SK-N-SH treated with all-trans-retinoic acid at 6 μM for 48 hours (cell line): ENCODE measurements around the gene TADA2B.
A peak's percentile ranks its signal among the peaks of the same experiment; 100 is the strongest.

ENCODE experiments used
- ATAC-seq: fragments of 200-7000 bp; cut with Tn5 transposase; 3 replicates; pipeline ENCODE4 v1.9.1; 2020; ENCODE audit warnings: mild to moderate bottlenecking, moderate library complexity
- ARNTL ChIP-seq: fragments of 450-650 bp; formaldehyde crosslinking; IDR thresholded peaks from 2 replicates; pipeline ENCODE4 v1.5.0; 2020; ENCODE audit warnings: low read depth, mild to moderate bottlenecking, moderate library complexity, borderline replicate concordance
- BACH2 ChIP-seq: fragments of 250-450 bp; sonication (Bioruptor Pico); IDR thresholded peaks from 2 replicates; pipeline ENCODE4 v1.9.0; 2021; ENCODE audit warnings: mild to moderate bottlenecking, borderline replicate concordance
- CSDC2 ChIP-seq: fragments of 250-450 bp; sonication (Bioruptor Pico); IDR thresholded peaks from 2 replicates; pipeline ENCODE4 v1.5.0; 2020; ENCODE audit warnings: mild to moderate bottlenecking, moderate library complexity
- ESRRG ChIP-seq: fragments of 250-450 bp; sonication (Bioruptor Pico); IDR thresholded peaks from 2 replicates; pipeline ENCODE4 v1.6.1; 2021; ENCODE audit warnings: mild to moderate bottlenecking
- GLIS3 ChIP-seq: fragments of 250-450 bp; sonication (Bioruptor Pico); IDR thresholded peaks from 2 replicates; pipeline ENCODE4 v1.5.0; 2020; ENCODE audit warnings: mild to moderate bottlenecking, moderate library complexity
- OSR1 ChIP-seq: fragments of 250-450 bp; sonication (Bioruptor Pico); IDR thresholded peaks from 2 replicates; pipeline ENCODE4 v1.8.0; 2022; ENCODE audit warnings: moderate library complexity, mild to moderate bottlenecking, inconsistent platforms
- PPARA ChIP-seq: fragments of 250-450 bp; sonication (Bioruptor Pico); IDR thresholded peaks from 2 replicates; pipeline ENCODE4 v1.5.0; 2020; ENCODE audit warnings: mild to moderate bottlenecking, borderline replicate concordance
- RARB ChIP-seq: fragments of 250-450 bp; sonication (Bioruptor Pico); IDR thresholded peaks from 2 replicates; pipeline ENCODE4 v1.8.0; 2021; ENCODE audit warnings: mild to moderate bottlenecking, moderate library complexity
- SNAI2 ChIP-seq: fragments of 250-450 bp; sonication (Bioruptor Pico); IDR thresholded peaks from 2 replicates; pipeline ENCODE4 v1.5.0; 2020; ENCODE audit warnings: mild to moderate bottlenecking, moderate library complexity
- TCF4 ChIP-seq: fragments of 250-450 bp; sonication (Bioruptor Pico); IDR thresholded peaks from 2 replicates; pipeline ENCODE4 v1.8.0; 2021; ENCODE audit warnings: mild to moderate bottlenecking, moderate library complexity, borderline replicate concordance
- TOX ChIP-seq: fragments of 250-450 bp; sonication (Bioruptor Pico); IDR thresholded peaks from 2 replicates; pipeline ENCODE4 v1.8.0; 2021; ENCODE audit warnings: mild to moderate bottlenecking, moderate library complexity, borderline replicate concordance
- ZC3H10 ChIP-seq: fragments of 250-450 bp; sonication (Bioruptor Pico); IDR thresholded peaks from 2 replicates; pipeline ENCODE4 v1.5.1; 2021; ENCODE audit warnings: mild to moderate bottlenecking, moderate library complexity
- ZFP30 ChIP-seq: fragments of 450-650 bp; formaldehyde crosslinking; IDR thresholded peaks from 2 replicates; pipeline ENCODE4 v1.5.0; 2022; ENCODE audit warnings: mild to moderate bottlenecking, moderate library complexity
- ZNF565 ChIP-seq: fragments of 450-650 bp; formaldehyde crosslinking; conservative IDR thresholded peaks from 2 replicates; pipeline ENCODE4 v1.5.0; 2020; ENCODE audit warnings: low read depth, mild to moderate bottlenecking, moderate library complexity
- ZNF70 ChIP-seq: fragments of 450-650 bp; formaldehyde crosslinking; IDR thresholded peaks from 2 replicates; pipeline ENCODE4 v1.5.0; 2020; ENCODE audit warnings: mild to moderate bottlenecking, moderate library complexity
- ZNF8 ChIP-seq: fragments of 450-650 bp; formaldehyde crosslinking; IDR thresholded peaks from 2 replicates; pipeline ENCODE4 v1.5.0; 2020; ENCODE audit warnings: mild to moderate bottlenecking, moderate library complexity
- TF ChIP-seq, protein P1 (sequence below): fragments of 250-450 bp; sonication (Bioruptor Pico); IDR thresholded peaks from 2 replicates; pipeline ENCODE4 v1.8.0; 2021; ENCODE audit warnings: low read depth, mild to moderate bottlenecking, moderate library complexity, borderline replicate concordance
- TF ChIP-seq, protein P2 (sequence below): fragments of 250-450 bp; sonication (Bioruptor Pico); IDR thresholded peaks from 2 replicates; pipeline ENCODE4 v1.8.0; 2020; ENCODE audit warnings: mild to moderate bottlenecking, moderate library complexity, borderline replicate concordance
- TF ChIP-seq, protein P3 (sequence below): fragments of 250-450 bp; sonication (Bioruptor Pico); IDR thresholded peaks from 2 replicates; pipeline ENCODE4 v1.5.1; 2020; ENCODE audit warnings: low read depth, mild to moderate bottlenecking, moderate library complexity
- TF ChIP-seq, protein P4 (sequence below): fragments of 250-450 bp; sonication (Bioruptor Pico); IDR thresholded peaks from 2 replicates; pipeline ENCODE4 v1.5.1; 2021; ENCODE audit warnings: mild to moderate bottlenecking, moderate library complexity
- TF ChIP-seq, protein P5 (sequence below): fragments of 250-450 bp; sonication (Bioruptor Pico); IDR thresholded peaks from 2 replicates; pipeline ENCODE4 v1.5.0; 2020; ENCODE audit warnings: mild to moderate bottlenecking, moderate library complexity

TADA2B gene

DNA sequence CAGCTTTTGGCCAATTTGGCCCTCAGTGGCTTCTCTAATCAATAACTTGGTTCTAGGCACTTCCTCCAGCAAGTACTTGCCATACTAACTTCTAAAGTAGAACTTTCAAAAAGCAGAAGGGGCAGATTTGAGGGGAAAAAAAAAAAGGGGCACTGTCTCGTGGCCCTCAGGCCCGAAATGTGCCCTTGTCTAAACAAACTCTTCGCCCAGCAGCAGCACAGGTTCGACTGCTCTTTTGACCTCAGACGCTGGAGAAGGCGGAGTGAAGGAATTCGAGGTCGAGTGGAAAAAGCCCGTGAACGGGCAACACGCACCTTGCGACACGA lies 23.9 kb downstream of the TADA2B start:
- ATAC-seq = no peak
- no peak for TF ChIP-seq TCF4 (CRISPR knock-in tag)

DNA sequence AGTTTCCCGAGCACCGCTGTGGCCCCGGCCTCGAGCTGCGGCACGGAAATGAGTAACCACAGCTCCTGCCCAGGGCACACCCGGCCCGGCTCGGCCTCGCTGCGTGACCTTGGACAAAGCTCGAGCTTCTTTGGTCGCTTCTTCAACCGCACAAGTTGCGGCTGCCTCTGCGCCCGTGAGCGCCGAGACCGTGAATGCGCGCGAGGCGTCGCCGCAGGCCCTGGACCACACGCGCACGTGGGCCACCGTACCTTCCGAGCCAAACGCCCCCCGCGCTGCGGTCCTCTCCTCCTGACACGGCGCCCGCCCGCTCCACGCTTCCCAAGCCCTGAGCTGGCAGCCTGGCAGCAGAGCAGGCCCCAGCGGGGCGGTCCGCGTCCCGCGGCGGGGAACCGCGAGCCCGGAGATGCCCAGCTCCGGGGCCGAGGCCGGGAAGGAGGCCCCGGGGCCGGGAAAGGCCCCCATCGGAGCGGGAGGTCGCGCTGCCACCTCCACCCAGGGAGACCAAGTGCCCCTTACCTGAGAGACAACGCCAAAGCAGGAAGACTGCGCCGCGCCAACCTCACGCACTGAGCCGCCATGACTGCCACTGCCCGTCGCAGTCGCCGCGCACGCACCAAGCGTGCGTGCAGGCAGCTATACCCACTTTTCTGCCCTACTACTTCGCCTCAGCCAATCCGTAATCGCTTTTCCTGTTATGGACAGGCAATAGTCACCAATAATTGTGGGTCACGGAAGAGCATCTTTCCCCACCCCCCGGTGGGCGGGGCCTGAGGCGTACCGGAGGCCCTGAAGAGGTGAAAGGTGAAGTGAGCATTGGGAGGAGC lies 24.5 kb downstream of the TADA2B start, which contains the start of gene GRPEL1:
TSS of gene GRPEL1 (minus strand) at position 613 of the 827 bp plus-strand sequence. CDS start at position 581, 32 bp downstream.
- no peak for TF ChIP-seq OSR1 (CRISPR knock-in tag)
- peak; percentile 100 for TF ChIP-seq ZNF8 (CRISPR knock-in tag)
- peak; percentile 97 for ATAC-seq

DNA sequence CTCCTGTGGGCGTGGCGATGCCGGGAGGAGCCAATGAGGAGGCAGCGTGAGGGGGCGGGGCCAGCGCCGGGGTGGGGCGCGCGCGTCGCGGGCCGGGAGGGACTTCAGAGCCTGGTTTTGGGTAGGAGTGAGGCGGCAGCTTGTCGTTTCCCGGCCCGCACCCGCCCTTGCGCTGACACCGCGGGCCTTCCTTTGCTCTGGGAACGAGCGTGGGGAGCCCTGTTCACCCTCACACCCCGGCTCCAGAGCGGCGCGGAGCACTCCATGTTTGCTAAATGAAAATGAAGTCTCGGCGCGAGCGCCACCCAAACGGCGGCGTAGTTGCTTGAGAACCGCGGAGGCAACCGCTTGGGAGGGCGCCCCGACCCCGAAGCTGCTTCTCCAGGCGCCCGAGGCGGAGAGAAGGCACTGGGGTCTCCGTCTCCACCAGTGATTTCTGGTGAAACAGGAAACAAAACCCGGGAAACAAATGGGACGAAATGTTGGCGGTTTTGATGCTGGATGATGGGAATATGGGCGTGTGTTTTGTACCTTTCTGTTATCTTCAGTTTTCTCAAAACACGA lies 25.2 kb downstream of the TADA2B start:
- ATAC-seq = peak; percentile 0
- TF ChIP-seq, protein P1, sequence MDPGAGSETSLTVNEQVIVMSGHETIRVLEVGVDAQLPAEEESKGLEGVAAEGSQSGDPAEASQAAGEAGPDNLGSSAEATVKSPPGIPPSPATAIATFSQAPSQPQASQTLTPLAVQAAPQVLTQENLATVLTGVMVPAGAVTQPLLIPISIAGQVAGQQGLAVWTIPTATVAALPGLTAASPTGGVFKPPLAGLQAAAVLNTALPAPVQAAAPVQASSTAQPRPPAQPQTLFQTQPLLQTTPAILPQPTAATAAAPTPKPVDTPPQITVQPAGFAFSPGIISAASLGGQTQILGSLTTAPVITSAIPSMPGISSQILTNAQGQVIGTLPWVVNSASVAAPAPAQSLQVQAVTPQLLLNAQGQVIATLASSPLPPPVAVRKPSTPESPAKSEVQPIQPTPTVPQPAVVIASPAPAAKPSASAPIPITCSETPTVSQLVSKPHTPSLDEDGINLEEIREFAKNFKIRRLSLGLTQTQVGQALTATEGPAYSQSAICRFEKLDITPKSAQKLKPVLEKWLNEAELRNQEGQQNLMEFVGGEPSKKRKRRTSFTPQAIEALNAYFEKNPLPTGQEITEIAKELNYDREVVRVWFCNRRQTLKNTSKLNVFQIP (CRISPR knock-in tag) = no peak
- TF ChIP-seq SNAI2 (CRISPR knock-in tag) (no peak), RARB (CRISPR knock-in tag) (no peak), CSDC2 (CRISPR knock-in tag) (no peak), ZFP30 (CRISPR knock-in tag) (no peak)

DNA sequence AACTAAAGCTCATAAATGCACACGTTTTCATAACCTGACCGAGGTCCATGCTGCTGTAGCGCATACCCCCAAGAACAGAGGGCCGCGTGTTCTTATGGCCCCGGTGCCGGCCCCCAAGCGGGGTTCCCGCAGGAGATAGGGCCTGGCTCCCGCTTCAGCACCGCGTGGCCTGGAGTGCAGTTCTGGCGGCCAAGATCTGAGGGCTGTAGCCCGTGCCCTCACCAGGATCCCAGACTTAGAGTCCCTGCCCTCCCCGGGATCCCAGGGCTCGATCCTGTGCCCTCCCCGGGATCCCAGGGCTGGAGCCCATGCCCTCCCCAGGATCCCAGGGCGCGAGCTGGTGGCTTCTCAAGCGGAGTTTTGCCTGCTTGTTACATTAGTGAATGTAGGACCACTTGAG lies 25.7 kb downstream of the TADA2B start:
- TF ChIP-seq TCF4 (CRISPR knock-in tag) (no peak), RARB (CRISPR knock-in tag) (no peak), PPARA (no peak), BACH2 (no peak)
- peak; percentile 8 for ATAC-seq

DNA sequence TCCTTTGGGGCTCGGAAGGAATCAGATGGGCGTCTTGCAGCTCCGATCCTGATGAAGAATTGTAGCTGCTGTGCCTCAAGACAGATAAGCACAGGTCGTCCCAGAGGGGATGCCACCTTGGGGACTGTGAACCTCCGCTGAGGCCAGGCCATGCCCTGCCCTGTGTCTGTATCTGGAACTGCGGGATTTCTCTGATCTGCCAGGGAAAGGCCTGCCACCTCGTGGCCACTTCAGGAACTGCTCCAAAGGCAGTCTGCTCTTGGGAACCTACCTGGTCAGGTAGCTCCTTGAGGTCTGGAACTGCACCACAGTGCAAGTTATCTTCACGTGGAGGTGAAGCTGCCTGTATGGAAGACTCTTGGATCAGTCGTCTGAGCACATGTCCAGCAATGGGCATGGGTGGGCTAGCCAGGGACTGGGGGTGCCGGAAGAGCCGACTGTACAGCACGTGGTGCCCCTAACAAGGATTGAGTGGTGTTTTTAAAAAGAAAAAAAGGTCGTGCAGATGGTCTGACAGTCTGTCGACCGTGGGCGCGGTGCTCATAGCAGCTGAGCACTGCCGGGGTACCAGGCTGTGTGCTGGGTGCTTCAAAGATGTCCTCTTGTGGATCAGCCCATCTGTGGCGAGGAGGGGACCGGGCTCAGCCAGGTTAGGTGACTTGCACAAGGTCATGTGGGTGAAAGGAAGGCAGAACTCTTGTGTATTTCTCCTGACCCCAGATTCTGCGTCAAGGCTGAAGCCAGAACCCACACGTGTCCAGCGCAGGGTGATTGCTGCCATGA lies 27.7 kb downstream of the TADA2B start:
- ATAC-seq = peak; percentile 25
- TF ChIP-seq OSR1 (CRISPR knock-in tag) (no peak), SNAI2 (CRISPR knock-in tag) (no peak), TCF4 (CRISPR knock-in tag) (no peak), ESRRG (CRISPR knock-in tag) (no peak), GLIS3 (CRISPR knock-in tag) (no peak), ARNTL (CRISPR knock-in tag) (no peak), ZC3H10 (no peak), ZNF8 (CRISPR knock-in tag) (no peak), CSDC2 (CRISPR knock-in tag) (no peak), TOX (no peak), ZNF565 (CRISPR knock-in tag) (no peak), RARB (CRISPR knock-in tag) (no peak), PPARA (no peak), ZNF70 (CRISPR knock-in tag) (no peak)
- TF ChIP-seq, protein P2, sequence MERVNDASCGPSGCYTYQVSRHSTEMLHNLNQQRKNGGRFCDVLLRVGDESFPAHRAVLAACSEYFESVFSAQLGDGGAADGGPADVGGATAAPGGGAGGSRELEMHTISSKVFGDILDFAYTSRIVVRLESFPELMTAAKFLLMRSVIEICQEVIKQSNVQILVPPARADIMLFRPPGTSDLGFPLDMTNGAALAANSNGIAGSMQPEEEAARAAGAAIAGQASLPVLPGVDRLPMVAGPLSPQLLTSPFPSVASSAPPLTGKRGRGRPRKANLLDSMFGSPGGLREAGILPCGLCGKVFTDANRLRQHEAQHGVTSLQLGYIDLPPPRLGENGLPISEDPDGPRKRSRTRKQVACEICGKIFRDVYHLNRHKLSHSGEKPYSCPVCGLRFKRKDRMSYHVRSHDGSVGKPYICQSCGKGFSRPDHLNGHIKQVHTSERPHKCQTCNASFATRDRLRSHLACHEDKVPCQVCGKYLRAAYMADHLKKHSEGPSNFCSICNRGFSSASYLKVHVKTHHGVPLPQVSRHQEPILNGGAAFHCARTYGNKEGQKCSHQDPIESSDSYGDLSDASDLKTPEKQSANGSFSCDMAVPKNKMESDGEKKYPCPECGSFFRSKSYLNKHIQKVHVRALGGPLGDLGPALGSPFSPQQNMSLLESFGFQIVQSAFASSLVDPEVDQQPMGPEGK (CRISPR knock-in tag) = no peak
- TF ChIP-seq, protein P3, sequence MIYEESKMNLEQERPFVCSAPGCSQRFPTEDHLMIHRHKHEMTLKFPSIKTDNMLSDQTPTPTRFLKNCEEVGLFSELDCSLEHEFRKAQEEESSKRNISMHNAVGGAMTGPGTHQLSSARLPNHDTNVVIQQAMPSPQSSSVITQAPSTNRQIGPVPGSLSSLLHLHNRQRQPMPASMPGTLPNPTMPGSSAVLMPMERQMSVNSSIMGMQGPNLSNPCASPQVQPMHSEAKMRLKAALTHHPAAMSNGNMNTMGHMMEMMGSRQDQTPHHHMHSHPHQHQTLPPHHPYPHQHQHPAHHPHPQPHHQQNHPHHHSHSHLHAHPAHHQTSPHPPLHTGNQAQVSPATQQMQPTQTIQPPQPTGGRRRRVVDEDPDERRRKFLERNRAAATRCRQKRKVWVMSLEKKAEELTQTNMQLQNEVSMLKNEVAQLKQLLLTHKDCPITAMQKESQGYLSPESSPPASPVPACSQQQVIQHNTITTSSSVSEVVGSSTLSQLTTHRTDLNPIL (CRISPR knock-in tag) = no peak
- TF ChIP-seq, protein P1 (CRISPR knock-in tag) = no peak
- TF ChIP-seq, protein P4, sequence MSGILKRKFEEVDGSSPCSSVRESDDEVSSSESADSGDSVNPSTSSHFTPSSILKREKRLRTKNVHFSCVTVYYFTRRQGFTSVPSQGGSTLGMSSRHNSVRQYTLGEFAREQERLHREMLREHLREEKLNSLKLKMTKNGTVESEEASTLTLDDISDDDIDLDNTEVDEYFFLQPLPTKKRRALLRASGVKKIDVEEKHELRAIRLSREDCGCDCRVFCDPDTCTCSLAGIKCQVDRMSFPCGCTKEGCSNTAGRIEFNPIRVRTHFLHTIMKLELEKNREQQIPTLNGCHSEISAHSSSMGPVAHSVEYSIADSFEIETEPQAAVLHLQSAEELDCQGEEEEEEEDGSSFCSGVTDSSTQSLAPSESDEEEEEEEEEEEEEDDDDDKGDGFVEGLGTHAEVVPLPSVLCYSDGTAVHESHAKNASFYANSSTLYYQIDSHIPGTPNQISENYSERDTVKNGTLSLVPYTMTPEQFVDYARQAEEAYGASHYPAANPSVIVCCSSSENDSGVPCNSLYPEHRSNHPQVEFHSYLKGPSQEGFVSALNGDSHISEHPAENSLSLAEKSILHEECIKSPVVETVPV = no peak
- TF ChIP-seq, protein P5, sequence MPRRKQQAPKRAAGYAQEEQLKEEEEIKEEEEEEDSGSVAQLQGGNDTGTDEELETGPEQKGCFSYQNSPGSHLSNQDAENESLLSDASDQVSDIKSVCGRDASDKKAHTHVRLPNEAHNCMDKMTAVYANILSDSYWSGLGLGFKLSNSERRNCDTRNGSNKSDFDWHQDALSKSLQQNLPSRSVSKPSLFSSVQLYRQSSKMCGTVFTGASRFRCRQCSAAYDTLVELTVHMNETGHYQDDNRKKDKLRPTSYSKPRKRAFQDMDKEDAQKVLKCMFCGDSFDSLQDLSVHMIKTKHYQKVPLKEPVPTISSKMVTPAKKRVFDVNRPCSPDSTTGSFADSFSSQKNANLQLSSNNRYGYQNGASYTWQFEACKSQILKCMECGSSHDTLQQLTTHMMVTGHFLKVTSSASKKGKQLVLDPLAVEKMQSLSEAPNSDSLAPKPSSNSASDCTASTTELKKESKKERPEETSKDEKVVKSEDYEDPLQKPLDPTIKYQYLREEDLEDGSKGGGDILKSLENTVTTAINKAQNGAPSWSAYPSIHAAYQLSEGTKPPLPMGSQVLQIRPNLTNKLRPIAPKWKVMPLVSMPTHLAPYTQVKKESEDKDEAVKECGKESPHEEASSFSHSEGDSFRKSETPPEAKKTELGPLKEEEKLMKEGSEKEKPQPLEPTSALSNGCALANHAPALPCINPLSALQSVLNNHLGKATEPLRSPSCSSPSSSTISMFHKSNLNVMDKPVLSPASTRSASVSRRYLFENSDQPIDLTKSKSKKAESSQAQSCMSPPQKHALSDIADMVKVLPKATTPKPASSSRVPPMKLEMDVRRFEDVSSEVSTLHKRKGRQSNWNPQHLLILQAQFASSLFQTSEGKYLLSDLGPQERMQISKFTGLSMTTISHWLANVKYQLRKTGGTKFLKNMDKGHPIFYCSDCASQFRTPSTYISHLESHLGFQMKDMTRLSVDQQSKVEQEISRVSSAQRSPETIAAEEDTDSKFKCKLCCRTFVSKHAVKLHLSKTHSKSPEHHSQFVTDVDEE (CRISPR knock-in tag) = no peak
- TF ChIP-seq, all 23 proteins: peak for 0
